HL-60 (cell line): ENCODE data around the gene PSMD8.

ENCODE experiments used
- DNase-seq, 2 experiments: peaks; one replicate each; pipeline ENCODE4 v3.0.0-alpha.2; 2010 to 2020; ENCODE audit warnings: low read depth in 1 of 2, low spot score in 1 of 2
- H3K27ac ChIP-seq: fragments of 250-450 bp; sonication (Bioruptor Pico); replicated peaks from 2 replicates; pipeline ENCODE4 v1.5.1; 2020; ENCODE audit warnings: mild to moderate bottlenecking, moderate library complexity
- H3K27me3 ChIP-seq: fragments of 250-450 bp; sonication (Bioruptor Pico); 2 replicates; pipeline ENCODE4 v1.5.1; 2021; ENCODE audit warnings: mild to moderate bottlenecking, moderate library complexity; ENCODE audit not compliant: insufficient read depth, poor library complexity, severe bottlenecking
- H3K4me3 ChIP-seq: replicated peaks from 2 replicates; pipeline ENCODE4 v1.5.1; 2011; ENCODE audit warnings: mild to moderate bottlenecking, control low read depth, low read length; ENCODE audit not compliant: insufficient read depth
- CTCF ChIP-seq: IDR thresholded peaks from one replicate; pipeline ENCODE4 v1.5.1; 2011; ENCODE audit warnings: low read length, control low read depth, inconsistent platforms; ENCODE audit not compliant: insufficient read depth
- GABPA ChIP-seq: IDR thresholded peaks from 2 replicates; pipeline ENCODE4 v1.6.1; 2012; ENCODE audit warnings: low read depth
- POLR2AphosphoS5 ChIP-seq: IDR thresholded peaks from 2 replicates; pipeline ENCODE4 v1.6.1; 2012; ENCODE audit warnings: low read depth
- REST ChIP-seq: IDR thresholded peaks from 2 replicates; pipeline ENCODE4 v1.6.1; 2012; ENCODE audit warnings: low read depth; ENCODE audit not compliant: insufficient replicate concordance
- SPI1 ChIP-seq: IDR thresholded peaks from 2 replicates; pipeline ENCODE4 v1.6.1; 2012; ENCODE audit warnings: low read depth, mild to moderate bottlenecking, borderline replicate concordance

The PSMD8 gene

GRCh38 chr19:38375098-38375493 is 725 bp downstream of the PSMD8 start:
- Histone ChIP-seq H3K27me3 (no peaks in the 10 kb centered on the region), H3K27ac (peak overlapping the region; percentile 92), H3K4me3 (peak overlapping the region; percentile 66)
- no peak for TF ChIP-seq CTCF
- no peak for TF ChIP-seq POLR2AphosphoS5
- TF ChIP-seq SPI1: no peak
- TF ChIP-seq GABPA: no peak
- no peak for TF ChIP-seq REST
- DNase-seq: no peak

- no peaks in the 10 kb centered on the region for H3K27me3 ChIP-seq
- peak overlapping the region; percentile 92 for H3K27ac ChIP-seq
- TF ChIP-seq POLR2AphosphoS5: no peak
- no peak for TF ChIP-seq SPI1
- TF ChIP-seq GABPA: no peak
- TF ChIP-seq REST: no peak
- no peak for TF ChIP-seq CTCF
- no peak for DNase-seq
- peak overlapping the region; percentile 66 for H3K4me3 ChIP-seq
Measured at GRCh38 chr19:38375748-38376147, 1.4 kb downstream of the PSMD8 start.

- Histone ChIP-seq H3K27ac (no peak overlapping the region), H3K4me3 (no peak overlapping the region), H3K27me3 (no peaks in the 10 kb centered on the region)
- TF ChIP-seq POLR2AphosphoS5 (no peak), GABPA (no peak), CTCF (no peak), SPI1 (no peak), REST (no peak)
- DNase-seq: no peak
Measured at GRCh38 chr19:38376576-38376975, 2.2 kb downstream of the PSMD8 start.
